Fibroblast of lung (primary cell): ENCODE results near the gene ADIRF. TPM values are rescaled to one million over a fixed set of nuclear protein-coding genes. Genes with fewer than 3 reads are reported as not detected.

Experiments used
- DNase-seq, 2 donors: peaks; one replicate each; pipeline versions ENCODE4 v3.0.0 to v3.0.0-alpha.2; 2010; ENCODE audit warnings: low read depth in 2 of 2
- H2AFZ ChIP-seq: 2 replicates; pipeline ENCODE4 v1.5.1; 2012; ENCODE audit warnings: low read length, control low read depth, inconsistent platforms
- H3K27ac ChIP-seq: 2 replicates; pipeline ENCODE4 v1.5.1; 2011; ENCODE audit warnings: low read length, control low read depth; ENCODE audit not compliant: insufficient read depth
- H3K27me3 ChIP-seq: 2 replicates; pipeline ENCODE4 v1.5.1; 2011; ENCODE audit warnings: mild to moderate bottlenecking, low read length; ENCODE audit not compliant: control insufficient read depth, insufficient read depth
- H3K36me3 ChIP-seq: 2 replicates; pipeline ENCODE4 v1.5.1; 2011; ENCODE audit warnings: low read length; ENCODE audit not compliant: control insufficient read depth, insufficient read depth
- H3K4me1 ChIP-seq: 2 replicates; pipeline ENCODE4 v1.5.1; 2011; ENCODE audit warnings: low read length; ENCODE audit not compliant: control insufficient read depth, insufficient read depth; ENCODE audit errors: extremely low read depth
- H3K4me2 ChIP-seq: 2 replicates; pipeline ENCODE4 v1.5.1; 2011; ENCODE audit warnings: low read length, control low read depth; ENCODE audit not compliant: insufficient read depth; ENCODE audit errors: extremely low read depth
- H3K4me3 ChIP-seq, 4 experiments: fragments of 200-600 bp in 1 of 4; sonication (generic) in 1 of 4; replicated peaks in 1 of 4; 2 replicates each; pipeline ENCODE4 v1.5.1; 2011 to 2016; ENCODE audit warnings: low read length in 4 of 4, low read depth in 3 of 4, mild to moderate bottlenecking in 3 of 4, control low read depth in 2 of 4, inconsistent platforms in 1 of 4, mixed read lengths in 1 of 4; ENCODE audit not compliant: insufficient read depth in 1 of 4; ENCODE audit errors: control extremely low read depth in 1 of 4
- H3K79me2 ChIP-seq: 2 replicates; pipeline ENCODE4 v1.5.1; 2012; ENCODE audit warnings: mild to moderate bottlenecking, low read length, inconsistent platforms; ENCODE audit not compliant: control insufficient read depth, insufficient read depth
- H3K9ac ChIP-seq: 2 replicates; pipeline ENCODE4 v1.5.1; 2011; ENCODE audit warnings: mild to moderate bottlenecking, low read length, control low read depth; ENCODE audit not compliant: insufficient read depth
- H3K9me3 ChIP-seq: 2 replicates; pipeline ENCODE4 v1.5.1; 2012; ENCODE audit warnings: low read depth, low read length; ENCODE audit not compliant: control insufficient read depth, insufficient read depth
- H4K20me1 ChIP-seq: 2 replicates; pipeline ENCODE4 v1.5.1; 2011; ENCODE audit warnings: low read length; ENCODE audit not compliant: control insufficient read depth, insufficient read depth; ENCODE audit errors: extremely low read depth
- EZH2 ChIP-seq: IDR thresholded peaks from 2 replicates; pipeline ENCODE4 v1.5.1; 2012; ENCODE audit warnings: low read length, control low read depth, mild to moderate bottlenecking; ENCODE audit errors: missing control alignments
- polyA plus RNA-seq, 2 donors: library from polyadenylated mRNA; depleted of rRNA in 1 of 2; stranded (reverse) in 1 of 2; unstranded in 1 of 2; fragments of >200 nt; gene quantifications; 2 replicates each; pipeline ENCODE4 v1.2.1, GENCODE V29; 2011 to 2012; ENCODE audit warnings: missing spikeins in 1 of 2
- total RNA-seq: library from RNA; depleted of rRNA; stranded (reverse); fragments of >200 nt; gene quantifications from 2 replicates; pipeline ENCODE4 v1.2.1, GENCODE V29; 2014
- TF ChIP-seq, protein P1 (sequence below), 2 donors: IDR thresholded peaks in 1 of 2; conservative IDR thresholded peaks in 1 of 2; 1 replicate in 1 of 2; 2 replicates in 1 of 2; pipeline ENCODE4 v1.5.1; 2011 to 2012; ENCODE audit warnings: low read length in 2 of 2, control low read depth in 1 of 2, inconsistent platforms in 1 of 2, low read depth in 1 of 2, mild to moderate bottlenecking in 1 of 2

The ADIRF gene
- total and polyA plus RNA-seq, 2 donors (not counting 1 experiment from before 2014, with no cell fraction given), result 39.4 to 142 TPM

DNA sequence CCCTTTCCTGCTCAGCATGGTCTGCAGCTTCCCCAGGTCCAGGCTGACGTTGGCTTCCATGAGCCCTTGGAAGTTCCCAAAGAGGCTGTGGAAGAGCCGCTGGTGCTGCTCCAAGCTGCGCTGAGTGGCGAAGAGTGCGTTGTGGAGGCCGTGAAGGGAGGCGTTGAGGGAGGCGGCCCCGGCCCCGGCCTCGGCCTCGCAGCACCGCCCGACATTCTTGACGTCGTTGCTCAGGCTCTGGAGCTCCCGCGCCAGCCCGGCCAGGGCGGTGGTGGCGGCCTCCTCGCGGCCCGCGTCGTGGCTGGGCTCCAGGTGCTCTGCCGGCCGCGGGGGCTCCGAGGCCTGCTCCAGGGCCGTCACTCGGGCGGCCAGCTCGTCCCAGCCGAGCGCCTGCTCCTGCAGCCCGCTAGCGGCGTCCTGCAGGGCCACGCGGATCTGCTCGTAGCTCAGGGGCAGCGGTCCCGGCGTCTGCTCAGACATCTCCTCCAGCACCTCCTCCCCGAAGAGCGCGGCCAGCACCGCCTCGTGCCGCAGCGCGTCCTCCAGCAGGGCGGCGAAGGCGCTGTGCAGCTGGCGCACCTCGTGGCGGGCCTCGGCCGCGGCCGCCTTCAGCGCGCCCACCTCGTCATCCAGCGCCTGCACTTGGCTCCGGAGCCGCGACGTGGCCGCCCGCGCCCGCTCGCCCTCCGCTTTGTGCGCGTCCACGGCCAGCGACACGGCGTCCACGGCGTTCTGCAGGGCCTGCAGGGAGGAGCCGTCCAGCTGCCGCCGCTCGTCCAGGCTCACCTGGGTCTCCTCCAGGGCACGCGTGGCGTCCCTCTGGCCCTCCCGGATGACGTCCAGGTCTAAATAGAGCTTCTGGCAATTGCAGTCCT, 25.6 kb upstream of the ADIRF start:
- Histone ChIP-seq H3K4me3 (no peak overlapping the region), H3K9ac (no peak overlapping the region), H2AFZ (no peak overlapping the region), H3K4me2 (no peak overlapping the region), H4K20me1 (no peaks in the 10 kb centered on the region), H3K9me3 (no peaks in the 10 kb centered on the region), H3K4me1 (no peaks in the 10 kb centered on the region), H3K36me3 (no peaks in the 10 kb centered on the region), H3K27me3 (no peaks in the 10 kb centered on the region), H3K79me2 (no peaks in the 10 kb centered on the region), H3K27ac (no peak overlapping the region)
- TF ChIP-seq EZH2, result no peak
- TF ChIP-seq, protein P1, sequence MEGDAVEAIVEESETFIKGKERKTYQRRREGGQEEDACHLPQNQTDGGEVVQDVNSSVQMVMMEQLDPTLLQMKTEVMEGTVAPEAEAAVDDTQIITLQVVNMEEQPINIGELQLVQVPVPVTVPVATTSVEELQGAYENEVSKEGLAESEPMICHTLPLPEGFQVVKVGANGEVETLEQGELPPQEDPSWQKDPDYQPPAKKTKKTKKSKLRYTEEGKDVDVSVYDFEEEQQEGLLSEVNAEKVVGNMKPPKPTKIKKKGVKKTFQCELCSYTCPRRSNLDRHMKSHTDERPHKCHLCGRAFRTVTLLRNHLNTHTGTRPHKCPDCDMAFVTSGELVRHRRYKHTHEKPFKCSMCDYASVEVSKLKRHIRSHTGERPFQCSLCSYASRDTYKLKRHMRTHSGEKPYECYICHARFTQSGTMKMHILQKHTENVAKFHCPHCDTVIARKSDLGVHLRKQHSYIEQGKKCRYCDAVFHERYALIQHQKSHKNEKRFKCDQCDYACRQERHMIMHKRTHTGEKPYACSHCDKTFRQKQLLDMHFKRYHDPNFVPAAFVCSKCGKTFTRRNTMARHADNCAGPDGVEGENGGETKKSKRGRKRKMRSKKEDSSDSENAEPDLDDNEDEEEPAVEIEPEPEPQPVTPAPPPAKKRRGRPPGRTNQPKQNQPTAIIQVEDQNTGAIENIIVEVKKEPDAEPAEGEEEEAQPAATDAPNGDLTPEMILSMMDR (conservative IDR thresholded peaks at IDR 0.05 in 1 of 2, IDR thresholded peaks at IDR 0.05 in 1 of 2; ENCODE audit: low read depth in 1 of 2, low read length in 2 of 2), result no peak
- DNase-seq, result no peak

DNA sequence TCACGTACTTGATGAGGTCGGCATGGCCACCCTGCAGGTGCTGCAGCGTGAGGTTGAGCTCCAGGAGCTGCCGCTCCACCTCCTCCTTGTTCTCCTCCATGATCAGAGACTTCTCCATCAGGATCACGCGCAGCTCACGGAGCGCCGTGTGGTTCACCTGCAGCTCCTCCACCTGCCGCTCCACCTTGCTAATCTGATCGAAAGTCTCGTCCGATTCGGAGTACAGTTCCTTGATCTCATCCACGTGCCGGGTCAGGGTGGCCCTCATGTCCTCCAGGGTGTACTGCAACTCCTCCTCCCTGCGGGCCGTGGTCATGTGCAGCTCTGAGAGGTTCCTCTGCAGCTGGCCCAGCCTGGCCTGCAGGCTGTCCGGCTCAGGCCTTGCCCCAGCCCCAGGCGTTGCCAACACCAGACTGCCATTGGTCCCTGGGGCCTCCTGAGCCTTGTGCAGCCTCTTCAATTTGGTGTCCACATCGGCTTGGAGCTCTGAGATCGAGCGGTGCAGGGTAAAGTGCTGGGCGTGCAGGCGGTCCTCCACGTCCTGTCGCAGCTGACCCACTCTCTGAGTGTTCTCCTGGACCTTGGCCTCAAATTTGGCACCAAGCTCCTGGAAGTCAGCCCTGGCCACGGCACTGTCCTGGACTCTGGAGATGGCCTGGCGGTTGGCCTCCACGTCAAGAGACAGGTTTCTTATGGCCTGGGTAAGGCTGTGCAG, 24.8 kb upstream of the ADIRF start:
- no peak overlapping the region for H3K27ac ChIP-seq
- no peak overlapping the region for H3K4me2 ChIP-seq
- H3K4me1 ChIP-seq, result no peaks in the 10 kb centered on the region
- no peak overlapping the region for H3K9ac ChIP-seq
- no peaks in the 10 kb centered on the region for H3K36me3 ChIP-seq
- no peaks in the 10 kb centered on the region for H4K20me1 ChIP-seq
- no peaks in the 10 kb centered on the region for H3K9me3 ChIP-seq
- H2AFZ ChIP-seq, result no peak overlapping the region
- no peak for TF ChIP-seq EZH2
- TF ChIP-seq, protein P1 (conservative IDR thresholded peaks at IDR 0.05 in 1 of 2, IDR thresholded peaks at IDR 0.05 in 1 of 2; ENCODE audit: low read depth in 1 of 2, low read length in 2 of 2), result no peak
- no peak overlapping the region for H3K4me3 ChIP-seq
- H3K79me2 ChIP-seq, result no peaks in the 10 kb centered on the region
- DNase-seq, result no peak
- no peaks in the 10 kb centered on the region for H3K27me3 ChIP-seq

DNA sequence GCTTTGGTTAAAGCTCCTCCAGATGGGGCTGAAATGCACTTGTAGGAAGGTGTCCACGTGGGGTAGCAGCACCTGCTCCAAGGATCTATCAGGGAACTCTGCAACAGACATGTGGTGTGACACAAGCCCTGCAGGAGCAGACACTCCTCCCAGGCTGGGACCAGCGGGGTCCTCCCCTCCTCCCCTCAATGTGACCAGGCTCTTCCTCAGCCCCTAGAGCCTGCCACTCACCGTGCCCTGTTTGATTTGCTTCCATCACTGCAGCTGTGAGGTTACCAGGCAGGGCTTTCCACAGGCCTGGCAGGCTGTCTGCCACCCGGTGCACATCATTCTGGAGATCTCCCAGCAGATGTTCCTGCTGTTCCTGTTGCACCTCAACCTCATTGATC, 24.3 kb upstream of the ADIRF start:
- H3K27ac ChIP-seq, result no peak overlapping the region
- H3K9me3 ChIP-seq, result no peaks in the 10 kb centered on the region
- H3K4me3 ChIP-seq, result no peak overlapping the region
- H3K27me3 ChIP-seq, result no peaks in the 10 kb centered on the region
- H3K4me1 ChIP-seq, result no peaks in the 10 kb centered on the region
- no peak overlapping the region for H3K9ac ChIP-seq
- no peak overlapping the region for H2AFZ ChIP-seq
- no peak for DNase-seq
- H3K79me2 ChIP-seq, result no peaks in the 10 kb centered on the region
- TF ChIP-seq, protein P1 (conservative IDR thresholded peaks at IDR 0.05 in 1 of 2, IDR thresholded peaks at IDR 0.05 in 1 of 2; ENCODE audit: low read depth in 1 of 2, low read length in 2 of 2), result no peak
- no peak for TF ChIP-seq EZH2
- no peak overlapping the region for H3K4me2 ChIP-seq
- H3K36me3 ChIP-seq, result no peaks in the 10 kb centered on the region
- H4K20me1 ChIP-seq, result no peaks in the 10 kb centered on the region
